HepG2 (cell line): ENCODE results near the gene ZNF117. TPM values are rescaled to one million over a fixed set of nuclear protein-coding genes. Genes with fewer than 3 reads are reported as not detected.
A peak's percentile ranks its signal among the peaks of the same experiment; 100 is the strongest.

ENCODE experiments used
- AGO1 ChIP-seq: fragments of 200-400 bp; formaldehyde crosslinking; IDR thresholded peaks from 2 replicates; pipeline ENCODE4 v1.6.1; 2017; ENCODE audit warnings: mild to moderate bottlenecking, low read depth, low read length, moderate library complexity; ENCODE audit not compliant: poor library complexity, severe bottlenecking
- ARNTL ChIP-seq: sonication (generic); formaldehyde crosslinking; IDR thresholded peaks from 2 replicates; pipeline ENCODE4 v1.4.0; 2020; ENCODE audit warnings: mild to moderate bottlenecking, missing genetic modification reagents
- KDM5A ChIP-seq: fragments of 200-600 bp; sonication (generic); IDR thresholded peaks from 2 replicates; pipeline ENCODE4 v1.7.0; 2018; ENCODE audit warnings: antibody characterized with exemption, mild to moderate bottlenecking, low read length, borderline replicate concordance
- ONECUT2 ChIP-seq: sonication (generic); formaldehyde crosslinking; IDR thresholded peaks from 2 replicates; pipeline ENCODE4 v1.4.0; 2020; ENCODE audit warnings: missing genetic modification reagents
- POLR2AphosphoS5 ChIP-seq: IDR thresholded peaks from 2 replicates; pipeline ENCODE4 v1.6.1; 2012; ENCODE audit warnings: low read depth, low read length
- RXRB ChIP-seq: IDR thresholded peaks from 2 replicates; pipeline ENCODE4 v1.6.1; 2016; ENCODE audit warnings: borderline replicate concordance, missing genetic modification reagents, missing compliant biosample characterization
- SALL1 ChIP-seq: sonication (generic); formaldehyde crosslinking; IDR thresholded peaks from 2 replicates; pipeline ENCODE4 v1.8.0; 2022; ENCODE audit warnings: mild to moderate bottlenecking, missing genetic modification reagents
- SMARCC2 ChIP-seq: fragments of 450-650 bp; IDR thresholded peaks from 2 replicates; pipeline ENCODE4 v1.6.1; 2017; ENCODE audit warnings: antibody characterized with exemption, mild to moderate bottlenecking
- ZBTB7A ChIP-seq: sonication (generic); formaldehyde crosslinking; IDR thresholded peaks from 2 replicates; pipeline ENCODE4 v1.8.0; 2022; ENCODE audit warnings: mild to moderate bottlenecking, missing genetic modification reagents
- ZFP36L2 ChIP-seq: sonication (generic); formaldehyde crosslinking; IDR thresholded peaks from 2 replicates; pipeline ENCODE4 v1.4.0; 2020; ENCODE audit warnings: missing genetic modification reagents
- ZNF136 ChIP-seq: sonication (generic); formaldehyde crosslinking; IDR thresholded peaks from 2 replicates; pipeline ENCODE4 v1.8.1; 2022; ENCODE audit warnings: low read depth, mild to moderate bottlenecking, moderate library complexity, missing genetic modification reagents
- ZNF160 ChIP-seq: sonication (generic); formaldehyde crosslinking; IDR thresholded peaks from 2 replicates; pipeline ENCODE4 v1.8.0; 2022; ENCODE audit warnings: mild to moderate bottlenecking, inconsistent platforms, missing genetic modification reagents
- ZNF225 ChIP-seq: sonication (generic); formaldehyde crosslinking; IDR thresholded peaks from 2 replicates; pipeline ENCODE4 v1.4.0; 2020; ENCODE audit warnings: mild to moderate bottlenecking, missing genetic modification reagents
- ZNF337 ChIP-seq: sonication (generic); formaldehyde crosslinking; IDR thresholded peaks from 2 replicates; pipeline ENCODE4 v1.5.1; 2020; ENCODE audit warnings: missing genetic modification reagents, low read depth, mild to moderate bottlenecking, borderline replicate concordance
- ZNF563 ChIP-seq: sonication (generic); formaldehyde crosslinking; IDR thresholded peaks from 2 replicates; pipeline ENCODE4 v1.8.0; 2022; ENCODE audit warnings: mild to moderate bottlenecking, moderate library complexity, missing genetic modification reagents
- ZNF678 ChIP-seq: sonication (generic); formaldehyde crosslinking; IDR thresholded peaks from 2 replicates; pipeline ENCODE4 v1.4.0; 2020; ENCODE audit warnings: mild to moderate bottlenecking, missing genetic modification reagents
- polyA plus RNA-seq, 8 experiments: library from polyadenylated mRNA; depleted of rRNA in 3 of 8; stranded (reverse) in 7 of 8; unstranded in 1 of 8; fragments of >200 nt; fragmentation: Illumina TruSeq in 4 of 8; extraction: Trizol in 4 of 8; gene quantifications; 2 replicates each; pipeline versions ENCODE4 v1.2.1 to v1.2.3, GENCODE V29; 2011 to 2016; ENCODE audit warnings: low read depth in 4 of 8, missing spikeins in 1 of 8, mixed read lengths in 1 of 8; ENCODE audit not compliant: insufficient read depth in 1 of 8
- total RNA-seq, 5 experiments: library from RNA; depleted of rRNA; stranded (reverse); fragments of >200 nt; fragmentation: Illumina TruSeq; extraction: Trizol; gene quantifications; 2 replicates each; pipeline ENCODE4 v1.2.3, GENCODE V29; 2016; ENCODE audit warnings: low read depth in 1 of 5
- TF ChIP-seq, protein P1 (sequence below): sonication (generic); formaldehyde crosslinking; IDR thresholded peaks from 2 replicates; pipeline ENCODE4 v1.4.0; 2020; ENCODE audit warnings: missing genetic modification reagents
- TF ChIP-seq, protein P2 (sequence below): sonication (generic); formaldehyde crosslinking; IDR thresholded peaks from 2 replicates; pipeline ENCODE4 v1.4.0; 2020; ENCODE audit warnings: missing genetic modification reagents, borderline replicate concordance
- TF ChIP-seq, protein P3 (sequence below): sonication (generic); formaldehyde crosslinking; IDR thresholded peaks from 2 replicates; pipeline ENCODE4 v1.4.0; 2020; ENCODE audit warnings: missing genetic modification reagents; ENCODE audit errors: not compliant biosample characterization
- TF ChIP-seq, protein P4 (sequence below): sonication (generic); IDR thresholded peaks from 2 replicates; pipeline ENCODE4 v1.6.1; 2016; ENCODE audit warnings: low read depth, borderline replicate concordance

The ZNF117 gene
- total and polyA plus RNA-seq, 2 of the 13 experiments (the other 11 are each of a cell fraction or from before 2014, with no cell fraction given), result 6.6 to 20.0 TPM

DNA sequence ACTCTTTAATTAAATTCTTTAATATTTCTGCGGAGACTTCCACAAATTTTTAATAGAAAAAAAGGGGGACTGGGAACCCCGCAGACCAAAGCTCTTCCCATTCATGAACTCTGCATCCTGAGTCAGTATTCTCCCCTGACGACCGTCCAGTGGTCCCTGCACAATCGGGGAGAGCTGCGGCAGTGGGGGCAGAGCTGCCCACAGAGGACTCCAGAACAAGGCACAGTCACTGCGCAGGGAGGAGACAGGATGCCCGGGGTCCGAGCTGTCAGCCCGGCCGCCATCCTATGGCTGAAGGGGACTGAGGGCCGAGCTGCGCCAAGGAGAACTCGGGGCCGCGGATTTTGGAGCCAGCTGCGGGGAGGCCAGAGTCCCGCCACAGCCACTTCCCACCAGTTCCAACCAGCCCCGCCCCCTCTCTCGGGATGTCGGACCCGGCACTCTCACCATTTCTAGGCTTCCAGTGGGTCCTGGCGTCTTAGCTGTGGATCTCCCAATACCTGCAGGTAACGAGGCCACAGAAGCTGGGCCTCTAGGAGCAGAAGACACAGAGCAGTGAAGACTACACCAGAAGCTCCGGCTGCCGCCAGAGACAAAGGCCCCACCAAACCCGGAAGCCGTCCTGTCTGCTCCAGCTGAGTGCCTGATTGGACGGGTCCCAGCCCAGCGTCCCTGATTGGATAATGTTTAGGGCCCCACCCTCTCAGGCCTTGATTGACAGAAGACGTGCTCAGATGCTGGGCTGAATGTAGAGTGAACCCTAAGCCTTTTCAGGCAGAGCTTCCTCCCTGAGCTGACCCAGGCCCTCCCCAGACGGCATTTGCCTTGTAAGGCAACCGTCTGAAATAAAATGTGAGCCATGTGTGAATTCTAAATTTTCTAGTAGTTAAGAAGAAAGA is 15.5 kb upstream of the ZNF117 start, which contains the start of gene ERV3-1 (continued):
- TF ChIP-seq, protein P1, sequence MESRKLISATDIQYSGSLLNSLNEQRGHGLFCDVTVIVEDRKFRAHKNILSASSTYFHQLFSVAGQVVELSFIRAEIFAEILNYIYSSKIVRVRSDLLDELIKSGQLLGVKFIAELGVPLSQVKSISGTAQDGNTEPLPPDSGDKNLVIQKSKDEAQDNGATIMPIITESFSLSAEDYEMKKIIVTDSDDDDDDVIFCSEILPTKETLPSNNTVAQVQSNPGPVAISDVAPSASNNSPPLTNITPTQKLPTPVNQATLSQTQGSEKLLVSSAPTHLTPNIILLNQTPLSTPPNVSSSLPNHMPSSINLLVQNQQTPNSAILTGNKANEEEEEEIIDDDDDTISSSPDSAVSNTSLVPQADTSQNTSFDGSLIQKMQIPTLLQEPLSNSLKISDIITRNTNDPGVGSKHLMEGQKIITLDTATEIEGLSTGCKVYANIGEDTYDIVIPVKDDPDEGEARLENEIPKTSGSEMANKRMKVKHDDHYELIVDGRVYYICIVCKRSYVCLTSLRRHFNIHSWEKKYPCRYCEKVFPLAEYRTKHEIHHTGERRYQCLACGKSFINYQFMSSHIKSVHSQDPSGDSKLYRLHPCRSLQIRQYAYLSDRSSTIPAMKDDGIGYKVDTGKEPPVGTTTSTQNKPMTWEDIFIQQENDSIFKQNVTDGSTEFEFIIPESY, result no peak
- TF ChIP-seq ZNF337, result no peak
- peak; percentile 44 for TF ChIP-seq AGO1
- TF ChIP-seq, protein P2, sequence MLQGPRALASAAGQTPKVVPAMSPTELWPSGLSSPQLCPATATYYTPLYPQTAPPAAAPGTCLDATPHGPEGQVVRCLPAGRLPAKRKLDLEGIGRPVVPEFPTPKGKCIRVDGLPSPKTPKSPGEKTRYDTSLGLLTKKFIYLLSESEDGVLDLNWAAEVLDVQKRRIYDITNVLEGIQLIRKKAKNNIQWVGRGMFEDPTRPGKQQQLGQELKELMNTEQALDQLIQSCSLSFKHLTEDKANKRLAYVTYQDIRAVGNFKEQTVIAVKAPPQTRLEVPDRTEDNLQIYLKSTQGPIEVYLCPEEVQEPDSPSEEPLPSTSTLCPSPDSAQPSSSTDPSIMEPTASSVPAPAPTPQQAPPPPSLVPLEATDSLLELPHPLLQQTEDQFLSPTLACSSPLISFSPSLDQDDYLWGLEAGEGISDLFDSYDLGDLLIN (CRISPR knock-in tag), result no peak
- no peak for TF ChIP-seq ONECUT2 (CRISPR knock-in tag)
- TF ChIP-seq SALL1 (CRISPR knock-in tag), result peak; percentile 77; the same call in 1 of the 2 replicates
- no peak for TF ChIP-seq ZFP36L2 (CRISPR knock-in tag)
- TF ChIP-seq, protein P3, sequence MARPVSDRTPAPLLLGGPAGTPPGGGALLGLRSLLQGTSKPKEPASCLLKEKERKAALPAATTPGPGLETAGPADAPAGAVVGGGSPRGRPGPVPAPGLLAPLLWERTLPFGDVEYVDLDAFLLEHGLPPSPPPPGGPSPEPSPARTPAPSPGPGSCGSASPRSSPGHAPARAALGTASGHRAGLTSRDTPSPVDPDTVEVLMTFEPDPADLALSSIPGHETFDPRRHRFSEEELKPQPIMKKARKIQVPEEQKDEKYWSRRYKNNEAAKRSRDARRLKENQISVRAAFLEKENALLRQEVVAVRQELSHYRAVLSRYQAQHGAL (CRISPR knock-in tag), result peak; percentile 43
- no peak for TF ChIP-seq ZNF678 (CRISPR knock-in tag)
- TF ChIP-seq ZNF563 (CRISPR knock-in tag), result no peak
- peak; percentile 66; the same call in 1 of the 2 replicates for TF ChIP-seq ZNF136 (CRISPR knock-in tag)
- no peak for TF ChIP-seq ZNF225 (CRISPR knock-in tag)
- TF ChIP-seq ZNF160 (CRISPR knock-in tag), result peak; percentile 57; the same call in 1 of the 2 replicates
- no peak for TF ChIP-seq SMARCC2
- TF ChIP-seq RXRB (CRISPR knock-in tag), result no peak
- no peak for TF ChIP-seq ZBTB7A (CRISPR knock-in tag)
- TF ChIP-seq, protein P4, sequence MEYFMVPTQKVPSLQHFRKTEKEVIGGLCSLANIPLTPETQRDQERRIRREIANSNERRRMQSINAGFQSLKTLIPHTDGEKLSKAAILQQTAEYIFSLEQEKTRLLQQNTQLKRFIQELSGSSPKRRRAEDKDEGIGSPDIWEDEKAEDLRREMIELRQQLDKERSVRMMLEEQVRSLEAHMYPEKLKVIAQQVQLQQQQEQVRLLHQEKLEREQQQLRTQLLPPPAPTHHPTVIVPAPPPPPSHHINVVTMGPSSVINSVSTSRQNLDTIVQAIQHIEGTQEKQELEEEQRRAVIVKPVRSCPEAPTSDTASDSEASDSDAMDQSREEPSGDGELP, result peak; percentile 29; the same call in 1 of the 2 replicates
- peak; percentile 62; the same call in 1 of the 2 replicates for TF ChIP-seq KDM5A
- peak; percentile 97 for TF ChIP-seq POLR2AphosphoS5
- peak; percentile 63 for TF ChIP-seq ARNTL (CRISPR knock-in tag)
